ENCODE measurements around the gene GUCA2B. TPM values are rescaled to one million over a fixed set of nuclear protein-coding genes. Genes with fewer than 3 reads are reported as not detected.

Gene GUCA2B
- total and polyA plus RNA-seq, 4 donors = 1.2 to 78.5 TPM; not detected in 2

- H3K9me3 ChIP-seq (ENCODE audit: control insufficient read depth, low read length) = no peaks in the 10 kb centered on the region
- ATAC-seq (ENCODE audit: low FRiP score) = no peak
- intact Hi-C loops (cut with DNase I) = no loop called here
- no peaks in the 10 kb centered on the region for H3K36me3 ChIP-seq (ENCODE audit: control insufficient read depth in 1 of 2, insufficient read depth in 2 of 2, low read length in 1 of 2)
- H3K27me3 ChIP-seq (ENCODE audit: control insufficient read depth in 1 of 2, insufficient read depth in 2 of 2, low read length in 1 of 2) = no peaks in the 10 kb centered on the region
- H3K4me3 ChIP-seq (ENCODE audit: low read length in 2 of 2) = no peak overlapping the region
- 45 to 51% methylated on average over 32 to 41 of the region's 41 CpGs for WGBS, 2 donors
- peak in 1 of 2 donors; percentile 68 for DNase-seq
- H3K4me1 ChIP-seq (ENCODE audit: control insufficient read depth in 1 of 2, insufficient read depth in 2 of 2, low read length in 2 of 2) = no peaks in the 10 kb centered on the region
- no peak overlapping the region for H3K27ac ChIP-seq (ENCODE audit: low read depth in 1 of 2, low read length in 2 of 2)
These were observed 7.2 kb upstream of the GUCA2B start for GRCh38 chr1:42145764-42146625.

DNA sequence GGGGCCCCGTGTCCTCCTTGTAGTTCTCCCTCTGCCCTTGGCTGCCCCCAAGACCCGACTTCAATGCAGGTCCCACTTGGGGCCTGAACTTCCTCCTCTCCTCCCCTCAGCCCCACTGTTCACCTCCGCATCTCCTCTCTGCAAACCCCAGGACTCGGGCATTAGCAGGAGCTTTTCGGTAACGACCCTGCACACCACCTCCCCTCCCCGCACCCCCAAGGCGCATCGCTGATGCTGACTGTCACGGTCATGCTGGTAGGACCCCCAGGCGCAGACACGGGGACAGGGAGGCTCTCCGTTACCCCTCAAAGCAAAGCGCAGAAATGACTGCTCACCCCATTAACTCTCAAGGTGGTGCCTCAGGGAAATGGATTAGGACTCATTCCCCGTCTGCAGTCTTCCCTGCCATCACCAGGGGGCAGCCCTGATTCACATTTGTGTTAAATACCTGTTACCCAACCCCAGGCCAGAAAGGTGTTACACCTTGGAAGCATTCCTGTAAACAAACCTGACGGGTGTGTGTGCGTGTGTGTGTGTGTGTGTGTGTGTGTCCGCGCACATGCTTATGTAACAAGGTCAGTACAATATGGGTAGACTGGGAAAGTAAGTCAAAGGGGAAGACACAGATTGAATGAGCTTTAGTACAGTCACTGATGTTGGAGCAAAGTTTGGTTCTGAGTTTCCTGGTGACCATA is 6.4 kb upstream of the GUCA2B start:
- no peak overlapping the region for H3K4me3 ChIP-seq (ENCODE audit: low read length in 2 of 2)
- no peak for ATAC-seq (ENCODE audit: low FRiP score)
- H3K36me3 ChIP-seq (ENCODE audit: control insufficient read depth in 1 of 2, insufficient read depth in 2 of 2, low read length in 1 of 2) = no peaks in the 10 kb centered on the region
- intact Hi-C loops (cut with DNase I) = no loop called here
- no peaks in the 10 kb centered on the region for H3K9me3 ChIP-seq (ENCODE audit: control insufficient read depth, low read length)
- H3K4me1 ChIP-seq (ENCODE audit: control insufficient read depth in 1 of 2, insufficient read depth in 2 of 2, low read length in 2 of 2) = no peaks in the 10 kb centered on the region
- no peaks in the 10 kb centered on the region for H3K27me3 ChIP-seq (ENCODE audit: control insufficient read depth in 1 of 2, insufficient read depth in 2 of 2, low read length in 1 of 2)
- 13 to 15% methylated on average over 19 of the region's 19 CpGs for WGBS, 2 donors
- H3K27ac ChIP-seq (ENCODE audit: low read depth in 1 of 2, low read length in 2 of 2) = no peak overlapping the region
- DNase-seq = peak in 1 of 2 donors; percentile 86

- Histone ChIP-seq H3K9me3 (ENCODE audit: control insufficient read depth, low read length) (no peaks in the 10 kb centered on the region), H3K4me1 (ENCODE audit: control insufficient read depth in 1 of 2, insufficient read depth in 2 of 2, low read length in 2 of 2) (no peaks in the 10 kb centered on the region), H3K4me3 (ENCODE audit: low read length in 2 of 2) (no peak overlapping the region), H3K27ac (ENCODE audit: low read depth in 1 of 2, low read length in 2 of 2) (no peak overlapping the region), H3K27me3 (ENCODE audit: control insufficient read depth in 1 of 2, insufficient read depth in 2 of 2, low read length in 1 of 2) (no peaks in the 10 kb centered on the region), H3K36me3 (ENCODE audit: control insufficient read depth in 1 of 2, insufficient read depth in 2 of 2, low read length in 1 of 2) (no peaks in the 10 kb centered on the region)
- DNase-seq (peak in 1 of 2 donors; percentile 5), ATAC-seq (ENCODE audit: low FRiP score) (no peak)
- intact Hi-C loops (cut with DNase I) = no loop called here
- WGBS, 2 donors = 83 to 85% methylated on average over 1 of the region's 1 CpG
These were observed 5.0 kb upstream of the GUCA2B start for GRCh38 chr1:42148166-42148565.

DNA sequence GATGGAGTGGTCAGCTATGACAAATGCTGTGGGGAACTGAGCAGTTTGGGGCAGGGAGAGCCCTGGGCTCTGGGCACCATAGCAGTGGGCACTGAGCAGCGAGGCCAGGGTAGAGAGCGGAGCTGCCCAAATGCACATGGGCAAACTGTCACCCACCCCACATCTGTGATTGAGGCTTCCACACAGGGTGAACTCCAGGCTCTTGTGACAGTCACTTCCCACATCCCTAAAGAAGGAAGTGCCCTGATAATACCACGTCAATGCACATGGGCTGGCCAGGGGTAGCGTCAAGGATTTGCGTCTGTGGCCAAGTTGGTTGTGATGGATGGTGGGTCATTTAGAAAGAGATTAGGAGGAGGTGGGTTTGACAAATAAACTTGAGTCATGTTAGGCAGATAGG is 2.6 kb upstream of the GUCA2B start:
- DNase-seq (peak in 1 of 2 donors; percentile 21), ATAC-seq (ENCODE audit: low FRiP score) (no peak)
- Histone ChIP-seq H3K4me3 (ENCODE audit: low read length in 2 of 2) (no peak overlapping the region), H3K36me3 (ENCODE audit: control insufficient read depth in 1 of 2, insufficient read depth in 2 of 2, low read length in 1 of 2) (no peaks in the 10 kb centered on the region), H3K27ac (ENCODE audit: low read depth in 1 of 2, low read length in 2 of 2) (no peak overlapping the region), H3K27me3 (ENCODE audit: control insufficient read depth in 1 of 2, insufficient read depth in 2 of 2, low read length in 1 of 2) (no peaks in the 10 kb centered on the region), H3K4me1 (ENCODE audit: control insufficient read depth in 1 of 2, insufficient read depth in 2 of 2, low read length in 2 of 2) (no peaks in the 10 kb centered on the region), H3K9me3 (ENCODE audit: control insufficient read depth, low read length) (no peaks in the 10 kb centered on the region)
- intact Hi-C loops (cut with DNase I) = no loop called here
- 70 to 72% methylated on average over 5 of the region's 5 CpGs for WGBS, 2 donors

DNA sequence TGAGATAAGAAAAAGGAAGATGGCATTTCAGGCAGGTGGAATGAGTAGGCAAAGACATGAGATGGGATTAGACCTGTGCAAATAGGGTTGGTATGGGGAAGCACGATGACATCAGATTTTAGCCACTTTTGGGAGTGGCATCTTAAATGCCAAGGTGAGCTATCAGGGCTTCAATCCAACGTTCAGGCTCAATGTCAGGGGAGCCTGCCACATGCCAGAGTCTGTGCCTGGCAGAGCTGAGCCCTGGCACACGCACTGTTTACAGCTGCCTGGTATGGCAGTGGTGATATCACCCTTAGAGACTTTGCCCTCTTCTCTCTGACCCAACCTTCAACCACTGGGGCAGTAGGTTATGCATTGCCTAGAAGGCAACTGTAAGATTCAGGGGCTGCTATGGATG is 1.1 kb upstream of the GUCA2B start:
- Histone ChIP-seq H3K9me3 (ENCODE audit: control insufficient read depth, low read length) (no peaks in the 10 kb centered on the region), H3K27me3 (ENCODE audit: control insufficient read depth in 1 of 2, insufficient read depth in 2 of 2, low read length in 1 of 2) (no peaks in the 10 kb centered on the region), H3K36me3 (ENCODE audit: control insufficient read depth in 1 of 2, insufficient read depth in 2 of 2, low read length in 1 of 2) (no peaks in the 10 kb centered on the region), H3K4me3 (ENCODE audit: low read length in 2 of 2) (no peak overlapping the region), H3K4me1 (ENCODE audit: control insufficient read depth in 1 of 2, insufficient read depth in 2 of 2, low read length in 2 of 2) (no peaks in the 10 kb centered on the region), H3K27ac (ENCODE audit: low read depth in 1 of 2, low read length in 2 of 2) (no peak overlapping the region)
- intact Hi-C loops (cut with DNase I) = no loop called here
- 42 to 45% methylated on average over 3 of the region's 3 CpGs for WGBS, 2 donors
- ATAC-seq (ENCODE audit: low FRiP score) (no peak), DNase-seq (peak in 1 of 2 donors; percentile 10)

GRCh38 chr1:42153624-42154023 is 414 bp downstream of the GUCA2B start:
- Histone ChIP-seq H3K36me3 (ENCODE audit: control insufficient read depth in 1 of 2, insufficient read depth in 2 of 2, low read length in 1 of 2) (no peaks in the 10 kb centered on the region), H3K4me3 (ENCODE audit: low read length in 2 of 2) (no peak overlapping the region), H3K9me3 (ENCODE audit: control insufficient read depth, low read length) (no peaks in the 10 kb centered on the region), H3K27ac (ENCODE audit: low read depth in 1 of 2, low read length in 2 of 2) (no peak overlapping the region), H3K4me1 (ENCODE audit: control insufficient read depth in 1 of 2, insufficient read depth in 2 of 2, low read length in 2 of 2) (no peaks in the 10 kb centered on the region), H3K27me3 (ENCODE audit: control insufficient read depth in 1 of 2, insufficient read depth in 2 of 2, low read length in 1 of 2) (no peaks in the 10 kb centered on the region)
- DNase-seq = peak in 1 of 2 donors; percentile 65
- 68 to 77% methylated on average over 6 of the region's 6 CpGs for WGBS, 2 donors
- intact Hi-C loops (cut with DNase I) = no loop called here
- no peak for ATAC-seq (ENCODE audit: low FRiP score)

- H3K4me1 ChIP-seq (ENCODE audit: control insufficient read depth in 1 of 2, insufficient read depth in 2 of 2, low read length in 2 of 2) = no peaks in the 10 kb centered on the region
- no peak for ATAC-seq (ENCODE audit: low FRiP score)
- intact Hi-C loops (cut with DNase I) = no loop called here
- 89 to 92% methylated on average over 13 of the region's 13 CpGs for WGBS, 2 donors
- no peak overlapping the region for H3K4me3 ChIP-seq (ENCODE audit: low read length in 2 of 2)
- H3K9me3 ChIP-seq (ENCODE audit: control insufficient read depth, low read length) = no peaks in the 10 kb centered on the region
- no peak overlapping the region for H3K27ac ChIP-seq (ENCODE audit: low read depth in 1 of 2, low read length in 2 of 2)
- peak in 1 of 2 donors; percentile 57 for DNase-seq
- no peaks in the 10 kb centered on the region for H3K27me3 ChIP-seq (ENCODE audit: control insufficient read depth in 1 of 2, insufficient read depth in 2 of 2, low read length in 1 of 2)
- no peaks in the 10 kb centered on the region for H3K36me3 ChIP-seq (ENCODE audit: control insufficient read depth in 1 of 2, insufficient read depth in 2 of 2, low read length in 1 of 2)
These were observed 1.5 kb downstream of the GUCA2B start for GRCh38 chr1:42154685-42155084.

DNA sequence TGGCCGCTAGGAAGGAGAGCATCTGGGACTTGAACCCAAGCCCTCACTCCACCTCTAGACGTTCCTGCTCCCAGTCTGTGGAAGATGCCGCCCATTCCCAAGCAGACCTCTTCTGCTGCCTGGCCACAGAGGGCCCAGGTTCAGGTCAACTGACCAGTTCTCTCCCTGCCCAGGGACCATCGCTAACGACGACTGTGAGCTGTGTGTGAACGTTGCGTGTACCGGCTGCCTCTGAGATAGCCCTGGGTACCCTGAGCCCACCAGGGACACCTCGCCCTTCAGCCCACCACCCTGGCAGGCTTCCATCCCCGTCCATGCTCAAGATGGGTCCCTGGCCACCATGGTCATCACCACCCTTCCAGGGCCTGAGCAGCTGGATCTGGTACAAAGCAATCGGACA is 2.2 kb downstream of the GUCA2B start:
- H3K36me3 ChIP-seq (ENCODE audit: control insufficient read depth in 1 of 2, insufficient read depth in 2 of 2, low read length in 1 of 2) = no peaks in the 10 kb centered on the region
- ATAC-seq (ENCODE audit: low FRiP score) (no peak), DNase-seq (peak in 1 of 2 donors; percentile 68)
- intact Hi-C loops (cut with DNase I) = no loop called here
- H3K27me3 ChIP-seq (ENCODE audit: control insufficient read depth in 1 of 2, insufficient read depth in 2 of 2, low read length in 1 of 2) = no peaks in the 10 kb centered on the region
- H3K4me3 ChIP-seq (ENCODE audit: low read length in 2 of 2) = no peak overlapping the region
- H3K9me3 ChIP-seq (ENCODE audit: control insufficient read depth, low read length) = no peaks in the 10 kb centered on the region
- H3K27ac ChIP-seq (ENCODE audit: low read depth in 1 of 2, low read length in 2 of 2) = no peak overlapping the region
- no peaks in the 10 kb centered on the region for H3K4me1 ChIP-seq (ENCODE audit: control insufficient read depth in 1 of 2, insufficient read depth in 2 of 2, low read length in 2 of 2)
- 88 to 92% methylated on average over 12 of the region's 12 CpGs for WGBS, 2 donors

DNA sequence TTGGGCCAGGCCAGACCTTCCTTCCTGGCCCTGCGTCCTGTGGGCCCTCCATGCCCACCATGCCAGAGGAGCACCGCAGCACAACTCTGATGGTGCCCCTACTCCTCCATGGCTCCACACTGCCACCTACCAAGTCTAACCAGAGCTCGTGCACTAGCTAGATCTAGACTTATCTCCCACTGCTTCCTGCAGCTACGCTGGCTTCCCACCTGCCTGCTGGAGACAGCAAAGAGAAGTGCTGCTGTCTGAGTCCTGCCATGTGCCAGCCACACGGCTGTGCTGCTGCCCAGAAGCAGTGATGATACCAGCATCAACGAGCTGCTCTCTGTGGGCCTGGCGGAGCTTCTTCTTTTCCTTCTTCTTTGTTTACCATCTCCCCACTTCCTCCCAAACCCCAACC is 4.5 kb downstream of the GUCA2B start:
- Histone ChIP-seq H3K36me3 (ENCODE audit: control insufficient read depth in 1 of 2, insufficient read depth in 2 of 2, low read length in 1 of 2) (no peaks in the 10 kb centered on the region), H3K4me1 (ENCODE audit: control insufficient read depth in 1 of 2, insufficient read depth in 2 of 2, low read length in 2 of 2) (no peaks in the 10 kb centered on the region), H3K27ac (ENCODE audit: low read depth in 1 of 2, low read length in 2 of 2) (no peak overlapping the region), H3K27me3 (ENCODE audit: control insufficient read depth in 1 of 2, insufficient read depth in 2 of 2, low read length in 1 of 2) (no peaks in the 10 kb centered on the region), H3K4me3 (ENCODE audit: low read length in 2 of 2) (no peak overlapping the region), H3K9me3 (ENCODE audit: control insufficient read depth, low read length) (peaks cover 4% of the 10 kb centered on the region)
- 75 to 76% methylated on average over 7 of the region's 7 CpGs for WGBS, 2 donors
- ATAC-seq (ENCODE audit: low FRiP score) (no peak), DNase-seq (no peak)
- intact Hi-C loops (cut with DNase I) = no loop called here

Measured in aorta (tissue), 5 donors.